Psoas muscle (tissue), 8 donors: Measurements from ENCODE around the gene SLC9A5. TPM values are rescaled to one million over a fixed set of nuclear protein-coding genes. Genes with fewer than 3 reads are reported as not detected.

Experiments
- ATAC-seq, 4 donors: fragments of 200-7000 bp; cut with Tn5 transposase; one replicate each; pipeline ENCODE4 v1.9.1; 2020; ENCODE audit warnings: moderate library complexity in 3 of 4, mild to moderate bottlenecking in 2 of 4
- DNase-seq, 2 donors: peaks; one replicate each; pipeline ENCODE4 v3.0.0-alpha.2; 2020
- H3K27ac ChIP-seq: fragments of 200-600 bp; one replicate; pipeline ENCODE4 v1.8.0; 2022
- H3K27me3 ChIP-seq, 3 donors: fragments of 200-600 bp in 1 of 3; one replicate each; pipeline versions ENCODE4 v1.6.1 to v1.8.0; 2013 to 2022; ENCODE audit warnings: low read length in 2 of 3, mild to moderate bottlenecking in 2 of 3, moderate library complexity in 1 of 3; ENCODE audit not compliant: insufficient read depth in 3 of 3
- H3K36me3 ChIP-seq, 2 donors: fragments of 200-600 bp in 1 of 2; one replicate each; pipeline versions ENCODE4 v1.6.1 to v1.8.0; 2013 to 2022; ENCODE audit warnings: low read depth in 1 of 2, mild to moderate bottlenecking in 1 of 2, moderate library complexity in 1 of 2; ENCODE audit not compliant: insufficient read depth in 1 of 2
- H3K4me1 ChIP-seq: fragments of 200-600 bp; one replicate; pipeline ENCODE4 v1.8.0; 2022
- H3K4me3 ChIP-seq: fragments of 200-600 bp; one replicate; pipeline ENCODE4 v1.8.0; 2022; ENCODE audit warnings: mild to moderate bottlenecking
- H3K9me3 ChIP-seq: fragments of 200-600 bp; one replicate; pipeline ENCODE4 v1.8.0; 2022
- WGBS, 3 donors: extraction: QIAGEN DNeasy Blood & Tissue Kit; methylation state at CpG; one replicate each; pipeline versions ENCODE4 v1.1.6 to v1.1.7; 2013; 5-methylcytosine and 5-hydroxymethylcytosine counted together
- intact Hi-C, 2 donors: fragments of 100-400 bp; cut with DNase I; formaldehyde crosslinking; loops; one replicate each; pipeline versions ENCODE4 v1.11.0 to v1.14.2; 2022
- polyA plus RNA-seq, 3 donors: library from polyadenylated mRNA; stranded (reverse); fragments of 200-250 nt; gene quantifications; one replicate each; pipeline ENCODE4 v1.2.3, GENCODE V29; 2013
- total RNA-seq, 4 donors: library from RNA; stranded (reverse); fragmentation: NEBNext Ultra II Directional in 2 of 4; extraction: Animal tissue kit (Norgen Biotek cat#: 25700) in 2 of 4; gene quantifications; one replicate each; pipeline versions ENCODE4 v1.2.1 to v1.2.4, GENCODE V29; 2021 to 2023
- TF ChIP-seq, protein P1 (sequence below): fragments of 200-600 bp; IDR thresholded peaks from one replicate; pipeline ENCODE4 v1.8.0; 2022; ENCODE audit warnings: antibody characterized with exemption
- donor health status: healthy with polysubstance abuse.
- donor health status: DM: no; HTN: no; CAD: no; lungs with moderate emphysema.
- donor health status: Bipolar disorder and iron deficiency.
- donor health status: healthy.
- donor health status: DM: yes; HTN: yes; CAD: no.
- donor health status: DM: no; HTN: no; CAD: no.
- donor health status: DM: no; HTN: no; CAD: no.
- donor health status: DM: yes; HTN: yes; CAD: no.

The SLC9A5 gene
- total and polyA plus RNA-seq, 7 donors = 0.52 to 1.7 (median 1.1) TPM

DNA sequence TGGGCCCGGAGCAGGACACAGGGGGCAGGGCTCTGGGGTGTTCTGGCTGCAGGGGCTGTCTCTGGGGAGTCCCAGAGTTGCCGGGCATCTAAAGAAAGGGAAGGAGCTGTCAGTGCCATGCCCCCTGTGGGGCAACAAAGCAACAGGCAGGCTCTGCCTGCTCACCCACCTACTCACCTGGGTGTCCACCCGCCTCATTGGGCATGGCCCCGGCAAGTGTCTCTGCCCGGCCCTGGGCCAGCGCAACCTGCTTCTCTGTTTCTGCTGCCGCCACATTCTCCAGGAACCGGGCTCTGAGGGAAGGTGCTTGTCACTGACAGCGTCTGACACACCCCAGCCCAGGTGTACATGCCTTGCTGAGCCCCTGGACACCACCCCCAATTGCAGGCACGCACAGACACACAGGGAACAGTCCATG lies 14.6 kb upstream of the SLC9A5 start:
- intact Hi-C loops = no loop called here
- 83 to 89% (median 83%) methylated on average over 10 of the region's 10 CpGs for WGBS, 3 donors
- Histone ChIP-seq H3K27ac (no peak overlapping the region), H3K9me3 (no peaks in the 10 kb centered on the region), H3K4me3 (no peak overlapping the region), H3K36me3 (peaks cover 9 to 98% of the 10 kb centered on the region in 2 donors), H3K27me3 (no peaks in the 10 kb centered on the region), H3K4me1 (peaks cover 9% of the 10 kb centered on the region)
- ATAC-seq (no peak), DNase-seq (no peak)
- TF ChIP-seq, protein P1, sequence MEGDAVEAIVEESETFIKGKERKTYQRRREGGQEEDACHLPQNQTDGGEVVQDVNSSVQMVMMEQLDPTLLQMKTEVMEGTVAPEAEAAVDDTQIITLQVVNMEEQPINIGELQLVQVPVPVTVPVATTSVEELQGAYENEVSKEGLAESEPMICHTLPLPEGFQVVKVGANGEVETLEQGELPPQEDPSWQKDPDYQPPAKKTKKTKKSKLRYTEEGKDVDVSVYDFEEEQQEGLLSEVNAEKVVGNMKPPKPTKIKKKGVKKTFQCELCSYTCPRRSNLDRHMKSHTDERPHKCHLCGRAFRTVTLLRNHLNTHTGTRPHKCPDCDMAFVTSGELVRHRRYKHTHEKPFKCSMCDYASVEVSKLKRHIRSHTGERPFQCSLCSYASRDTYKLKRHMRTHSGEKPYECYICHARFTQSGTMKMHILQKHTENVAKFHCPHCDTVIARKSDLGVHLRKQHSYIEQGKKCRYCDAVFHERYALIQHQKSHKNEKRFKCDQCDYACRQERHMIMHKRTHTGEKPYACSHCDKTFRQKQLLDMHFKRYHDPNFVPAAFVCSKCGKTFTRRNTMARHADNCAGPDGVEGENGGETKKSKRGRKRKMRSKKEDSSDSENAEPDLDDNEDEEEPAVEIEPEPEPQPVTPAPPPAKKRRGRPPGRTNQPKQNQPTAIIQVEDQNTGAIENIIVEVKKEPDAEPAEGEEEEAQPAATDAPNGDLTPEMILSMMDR = no peak

DNA sequence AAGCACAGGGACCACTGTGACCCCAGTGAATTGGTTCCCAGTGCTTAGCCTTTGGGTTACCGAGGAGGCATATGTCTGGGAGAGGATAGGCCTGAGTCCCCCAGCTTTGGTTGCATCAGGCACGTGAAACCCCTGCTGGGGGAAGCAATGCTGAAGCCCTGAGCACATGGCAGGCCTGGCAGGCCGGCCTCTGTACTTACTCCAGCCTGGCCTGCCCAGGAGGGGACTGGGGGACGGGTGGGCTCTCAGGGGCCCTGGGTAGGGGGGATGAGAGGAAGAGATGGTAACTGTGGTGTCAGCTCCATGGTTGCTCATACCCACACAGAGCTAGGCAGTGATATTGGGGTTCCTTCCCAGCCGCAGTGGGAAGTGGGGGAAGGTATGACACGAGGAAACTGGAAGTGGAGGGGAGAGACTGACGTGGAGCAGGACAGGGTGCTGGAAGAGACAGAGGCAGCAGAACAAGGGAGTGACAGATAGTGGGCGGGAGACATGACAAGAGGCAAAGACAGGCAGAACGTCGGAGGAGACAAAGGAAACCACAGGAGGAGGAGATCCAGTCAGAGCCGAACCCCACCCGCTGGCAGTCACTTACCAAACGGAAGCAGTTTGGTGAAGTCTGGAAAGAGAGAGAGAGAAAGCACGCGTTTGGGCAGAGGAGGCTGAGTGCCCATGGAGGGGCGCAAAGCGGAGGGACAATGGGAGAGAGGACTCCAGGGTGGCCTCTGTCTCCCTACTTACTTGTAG lies 12.8 kb upstream of the SLC9A5 start:
- Histone ChIP-seq H3K27ac (peak overlapping the region; percentile 23), H3K27me3 (no peaks in the 10 kb centered on the region), H3K36me3 (peaks cover 5 to 86% of the 10 kb centered on the region in 2 donors), H3K4me1 (peaks cover 27% of the 10 kb centered on the region), H3K4me3 (no peak overlapping the region), H3K9me3 (no peaks in the 10 kb centered on the region)
- WGBS, 3 donors = 86 to 92% (median 88%) methylated on average over 17 of the region's 17 CpGs
- no peak for ATAC-seq
- intact Hi-C loops = no loop called here
- no peak for DNase-seq
- TF ChIP-seq, protein P1 = no peak

DNA sequence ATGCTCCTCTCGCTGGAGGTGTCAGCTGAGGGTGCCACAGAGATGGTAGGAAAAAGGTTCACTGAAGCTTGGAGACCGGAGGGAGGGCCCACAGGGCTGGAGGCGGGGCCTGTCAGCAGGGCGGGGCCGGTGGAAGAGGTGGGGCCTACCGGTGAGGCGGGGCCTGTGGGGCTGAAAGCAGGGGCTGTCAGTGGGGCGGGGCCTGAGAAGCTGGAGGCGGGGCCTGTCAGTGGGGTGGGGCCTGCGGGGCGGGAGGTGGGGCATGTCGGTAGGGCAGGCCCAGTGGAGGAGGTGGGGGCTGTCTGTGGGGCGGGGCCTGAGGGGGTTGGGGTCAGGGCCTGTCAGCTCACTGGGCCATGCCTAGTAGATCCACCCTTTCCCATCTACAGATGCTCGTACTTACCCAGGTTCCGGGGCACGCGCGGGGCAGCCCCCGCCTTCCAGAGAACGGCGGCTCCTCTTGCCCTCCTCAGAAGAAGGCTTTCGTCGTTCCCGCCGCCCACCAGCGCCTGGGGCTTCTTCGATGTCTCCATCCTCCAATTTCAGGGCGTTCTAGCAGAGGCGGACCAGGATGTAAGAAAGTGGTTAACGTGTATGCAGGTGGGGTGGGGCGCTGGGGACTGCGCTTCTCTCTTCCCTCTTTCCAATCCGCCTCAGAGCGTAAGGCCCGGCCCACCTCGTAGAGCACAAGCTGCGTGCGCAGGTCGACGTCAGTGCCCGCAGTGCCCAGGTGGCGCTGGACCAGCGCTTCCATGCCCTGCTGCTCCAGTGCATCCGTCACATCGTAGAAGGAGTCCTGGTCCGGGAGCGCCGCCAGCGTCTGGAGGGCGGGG lies 12.0 kb upstream of the SLC9A5 start:
- Histone ChIP-seq H3K4me1 (peaks cover 34% of the 10 kb centered on the region), H3K36me3 (peaks cover 3 to 79% of the 10 kb centered on the region in 2 donors), H3K27me3 (no peaks in the 10 kb centered on the region), H3K4me3 (no peak overlapping the region), H3K27ac (peak overlapping the region; percentile 36), H3K9me3 (no peaks in the 10 kb centered on the region)
- DNase-seq (peak; percentile 73 to 92), ATAC-seq (peak; percentile 38 to 74 (median 66))
- intact Hi-C loops = no loop called here
- 73 to 82% (median 78%) methylated on average over 45 to 50 of the region's 50 CpGs for WGBS, 3 donors
- TF ChIP-seq, protein P1 = no peak

DNA sequence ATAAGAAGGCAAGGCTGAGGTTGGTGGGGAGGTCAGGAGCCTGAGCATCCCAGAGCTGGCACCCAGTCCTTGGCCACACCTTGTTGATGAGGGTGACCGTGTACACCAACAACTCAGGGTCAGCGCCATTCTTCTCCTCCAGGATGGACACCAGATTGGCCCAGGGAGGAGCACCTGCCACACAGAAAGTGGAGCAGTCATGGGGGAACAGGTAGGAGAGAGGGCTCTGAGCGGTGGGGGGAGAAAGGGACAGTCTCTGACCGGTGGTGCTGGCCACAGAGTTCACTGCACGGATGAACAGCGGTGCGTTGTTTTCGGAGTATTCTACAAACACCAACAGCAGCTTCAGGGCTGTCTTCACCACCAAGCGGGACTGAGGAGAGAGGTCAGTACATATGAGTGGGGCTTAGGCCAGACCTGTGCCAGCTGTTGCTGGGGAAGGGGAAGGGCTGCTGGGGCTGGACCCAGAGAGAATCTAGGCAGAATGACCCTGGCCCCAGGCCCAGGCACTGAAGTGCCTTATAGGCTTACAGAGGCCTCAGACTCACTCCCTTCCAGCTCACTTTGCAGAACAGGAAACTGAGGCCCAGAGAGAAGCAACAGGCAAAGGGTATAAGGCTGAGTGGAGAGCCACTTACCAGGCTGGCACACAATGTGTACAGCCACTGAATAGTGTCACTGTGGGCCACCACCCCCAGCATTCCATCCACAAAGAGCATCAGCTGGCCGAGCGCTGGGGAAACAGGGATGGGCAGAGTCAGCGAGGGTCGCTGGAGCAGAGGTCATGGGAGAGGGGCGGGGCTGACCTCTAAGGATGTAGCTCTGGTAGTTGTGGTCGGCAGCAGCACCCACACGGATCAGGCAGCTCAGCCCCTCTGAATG lies 11.1 kb upstream of the SLC9A5 start:
- H3K27ac ChIP-seq = peak overlapping the region; percentile 36
- no peak overlapping the region for H3K4me3 ChIP-seq
- DNase-seq (peak in 1 of 2 donors; percentile 45), ATAC-seq (no peak)
- peaks cover 2 to 72% of the 10 kb centered on the region in 2 donors for H3K36me3 ChIP-seq
- intact Hi-C loops = no loop called here
- WGBS, 3 donors = 71 to 81% (median 76%) methylated on average over 16 of the region's 16 CpGs
- TF ChIP-seq, protein P1 = no peak
- no peaks in the 10 kb centered on the region for H3K9me3 ChIP-seq
- H3K4me1 ChIP-seq = peaks cover 43% of the 10 kb centered on the region
- H3K27me3 ChIP-seq = no peaks in the 10 kb centered on the region
